MV-4-11 (cell line): Measurements from ENCODE around the gene SPAG4.
A peak's percentile ranks its signal among the peaks of the same experiment; 100 is the strongest.

Source experiments
- DNase-seq: peaks from one replicate; lab custom pipeline; 2025; lab: John Stamatoyannopoulos, UW

Gene SPAG4

DNA sequence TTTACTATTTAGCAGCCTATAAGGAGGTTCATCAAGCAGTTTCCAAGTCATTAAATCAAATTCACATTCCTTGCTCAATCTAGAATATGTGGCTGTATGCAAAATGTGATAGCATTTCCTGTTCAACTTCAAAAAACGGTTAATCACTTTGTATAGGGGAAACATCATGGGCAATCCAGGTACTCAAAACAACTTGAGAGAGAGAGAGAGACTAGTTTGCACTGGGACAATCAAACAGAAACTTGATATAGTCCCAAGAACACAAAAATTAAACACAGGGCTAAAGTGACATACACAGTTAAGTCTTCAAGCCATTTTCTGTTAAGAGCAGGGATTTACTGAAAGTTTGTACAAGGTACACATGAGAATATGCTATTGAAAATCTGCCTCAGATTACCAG lies 41.6 kb downstream of the SPAG4 start:
- no peak for DNase-seq

DNA sequence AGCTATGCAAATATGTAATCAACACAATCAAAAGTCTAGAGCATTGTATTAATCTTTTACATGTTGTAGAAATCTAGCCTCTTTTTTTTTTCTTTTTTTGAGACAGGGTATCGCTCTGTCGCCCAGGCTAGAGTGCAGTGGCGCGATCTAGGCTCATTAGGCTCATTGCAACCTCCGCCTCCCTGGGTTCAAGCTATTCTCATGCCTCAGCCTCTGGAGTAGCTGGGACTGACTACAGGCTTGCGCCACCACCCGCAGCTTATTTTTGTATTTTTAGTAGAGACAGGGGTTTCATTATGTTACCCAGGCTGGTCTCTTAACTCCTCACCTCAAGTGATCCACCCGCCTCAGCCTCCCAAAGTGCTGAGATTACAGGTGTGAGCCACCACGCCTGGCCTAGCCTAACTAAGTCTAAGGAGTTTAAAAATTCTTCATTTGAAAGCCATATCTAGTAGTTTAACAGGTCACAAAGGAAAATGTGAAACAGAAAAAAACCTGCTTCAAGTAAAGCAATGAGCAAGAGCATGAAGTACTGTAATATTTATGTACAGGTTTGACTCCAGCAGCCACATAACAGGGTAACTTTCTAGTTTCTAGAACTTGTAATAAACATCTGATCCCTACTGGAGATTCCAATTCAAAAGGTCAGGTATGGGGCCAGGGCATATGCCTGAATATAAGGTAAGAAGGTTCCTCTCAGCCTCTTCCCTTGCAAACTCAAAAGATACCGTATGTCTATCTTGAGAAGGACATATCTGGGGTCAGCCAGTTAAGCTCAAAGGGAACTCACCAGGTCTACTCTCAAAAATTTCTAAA lies 44.7 kb downstream of the SPAG4 start:
- no peak for DNase-seq

DNA sequence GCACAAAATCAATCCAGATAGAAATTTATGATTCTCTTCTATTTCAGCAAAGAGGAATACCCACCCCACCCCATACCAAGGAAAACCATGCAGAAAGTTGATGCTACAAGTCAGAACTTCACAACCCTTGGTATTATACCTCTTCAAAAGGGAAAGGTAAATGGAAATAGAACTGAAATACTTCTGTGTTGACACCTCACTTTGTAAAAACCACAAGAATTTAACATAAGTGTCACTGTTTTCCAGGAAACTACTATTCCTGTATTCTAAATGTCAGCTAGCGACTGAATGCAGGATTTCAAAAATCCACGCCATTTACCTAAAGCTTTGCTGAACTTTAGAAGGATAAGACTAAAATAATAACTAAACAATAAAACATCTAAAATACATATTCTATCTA lies 45.4 kb downstream of the SPAG4 start:
- no peak for DNase-seq

DNA sequence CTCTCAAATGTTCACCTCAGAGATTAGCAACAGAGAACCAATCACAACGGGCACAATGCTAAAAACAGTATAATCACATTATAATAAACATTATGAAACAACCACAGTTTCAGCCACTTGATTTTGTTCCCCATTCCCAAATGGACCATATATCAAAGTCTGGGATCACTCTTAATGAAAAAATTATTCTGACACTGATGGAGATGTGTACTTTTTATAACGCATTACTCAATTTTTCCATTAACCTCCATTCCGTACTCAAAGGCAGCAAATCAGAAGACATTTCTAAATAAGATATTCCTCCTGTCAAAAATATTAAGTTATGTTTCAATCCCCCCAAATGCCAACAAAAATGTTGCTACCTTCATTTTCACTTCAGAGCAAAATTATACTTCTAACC lies 46.3 kb downstream of the SPAG4 start:
- no peak for DNase-seq

DNA sequence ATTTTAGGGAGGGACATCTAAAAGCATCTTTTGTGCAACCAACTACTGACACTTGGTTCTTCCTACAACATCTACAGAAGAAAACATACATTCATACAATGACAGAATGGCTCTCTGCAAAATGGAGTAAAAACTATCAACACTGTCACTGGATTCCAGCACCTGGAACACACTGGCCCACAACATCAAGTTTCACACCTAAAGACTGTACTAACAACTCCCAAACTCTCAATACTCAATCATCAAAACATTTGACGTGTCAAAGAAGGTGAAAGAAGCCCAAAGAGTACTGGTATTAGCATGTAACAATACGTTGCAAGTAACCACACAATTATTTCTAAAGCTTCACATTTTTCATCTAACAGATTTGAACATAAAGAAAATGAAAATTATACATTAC lies 46.9 kb downstream of the SPAG4 start:
- DNase-seq: no peak

DNA sequence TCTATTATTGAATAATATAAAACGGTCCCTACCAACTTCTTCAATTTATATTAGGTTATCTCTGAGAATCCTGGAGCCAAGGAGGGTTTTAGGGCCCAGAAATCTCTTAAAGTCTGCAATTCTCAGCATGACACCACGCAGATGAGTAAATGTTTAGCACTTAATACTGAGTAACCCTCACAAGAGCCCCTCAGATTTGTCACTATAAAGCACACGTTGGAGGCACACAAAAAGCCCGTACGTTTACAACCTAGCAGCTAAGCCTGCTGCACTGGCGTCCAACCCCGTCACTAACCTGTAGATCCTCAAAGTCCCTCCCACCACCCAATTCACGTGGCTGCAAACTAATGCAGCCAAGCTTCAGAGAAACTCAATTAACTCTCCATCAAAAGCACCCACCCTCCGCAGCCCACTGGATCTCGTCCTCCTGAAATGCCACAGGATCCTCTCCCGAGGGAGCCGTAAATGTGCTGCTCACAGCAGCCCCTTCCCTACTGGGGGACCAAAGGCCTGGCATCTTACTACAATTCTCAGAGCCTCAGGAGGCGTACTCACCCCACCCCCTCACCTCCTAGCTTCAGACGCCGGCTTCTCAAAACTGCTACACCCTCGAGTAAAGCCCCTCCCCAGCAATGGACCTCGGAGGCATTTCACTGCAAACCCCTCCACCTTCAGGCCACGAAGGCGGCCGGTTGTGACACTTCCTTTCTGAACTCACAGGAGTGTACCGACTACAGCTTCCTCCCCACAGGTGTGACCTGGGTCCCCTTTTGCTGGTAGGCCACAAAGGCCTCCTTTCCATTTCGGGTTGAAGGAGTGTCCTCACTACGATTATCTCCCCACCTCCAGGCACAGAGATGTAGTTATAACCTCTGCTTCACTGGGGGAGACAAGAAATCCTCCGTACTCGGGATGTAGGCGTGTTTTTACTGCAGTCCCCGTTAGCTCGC lies 48.2 kb downstream of the SPAG4 start:
- DNase-seq: no peak

DNA sequence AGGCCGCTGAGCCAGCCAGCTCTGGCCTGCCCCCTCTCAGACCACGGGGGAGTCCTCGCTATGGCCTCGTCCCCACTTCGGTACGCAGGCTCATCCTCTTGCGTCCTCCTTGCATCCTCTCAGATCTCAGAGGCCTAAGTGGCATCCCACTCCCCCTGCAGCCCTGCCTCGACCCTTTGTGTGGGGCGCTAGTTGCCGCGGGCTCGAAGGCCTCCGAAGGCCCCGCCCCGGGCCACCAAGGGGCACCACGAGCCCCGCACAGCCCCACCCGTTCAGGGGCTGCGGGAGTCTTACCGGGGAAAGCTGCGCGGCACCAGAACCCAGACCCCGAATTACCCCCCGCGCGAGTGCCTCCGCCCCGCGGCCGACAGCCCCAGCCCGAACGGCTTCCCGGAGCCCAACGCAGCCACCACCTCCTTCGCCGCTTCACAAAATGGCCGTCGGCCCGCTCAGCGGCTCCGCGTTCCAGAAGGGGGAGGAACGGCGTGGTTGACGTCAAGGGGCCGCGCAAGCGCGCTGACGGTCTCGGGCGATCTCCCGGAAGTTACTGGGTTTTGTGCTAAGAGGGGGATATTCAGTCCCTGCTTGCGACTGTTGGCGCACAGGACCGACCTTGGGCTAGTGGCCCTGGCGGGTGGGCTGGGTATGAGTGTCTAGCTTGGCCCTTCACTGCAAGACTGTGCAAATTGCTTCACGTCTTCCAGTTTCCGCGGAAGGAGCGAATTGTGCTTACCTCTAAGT lies 49.0 kb downstream of the SPAG4 start, which contains the start of the genes CPNE1 and RBM12:
Gene CPNE1, minus strand, starts transcription at position 435 of the 741 bp plus-strand sequence. CDS start 31,977 bp downstream, outside the sequence.
Gene RBM12, minus strand, starts transcription at position 435 of the 741 bp plus-strand sequence. CDS start 9,578 bp downstream, outside the sequence.
- DNase-seq: peak; percentile 88

DNA sequence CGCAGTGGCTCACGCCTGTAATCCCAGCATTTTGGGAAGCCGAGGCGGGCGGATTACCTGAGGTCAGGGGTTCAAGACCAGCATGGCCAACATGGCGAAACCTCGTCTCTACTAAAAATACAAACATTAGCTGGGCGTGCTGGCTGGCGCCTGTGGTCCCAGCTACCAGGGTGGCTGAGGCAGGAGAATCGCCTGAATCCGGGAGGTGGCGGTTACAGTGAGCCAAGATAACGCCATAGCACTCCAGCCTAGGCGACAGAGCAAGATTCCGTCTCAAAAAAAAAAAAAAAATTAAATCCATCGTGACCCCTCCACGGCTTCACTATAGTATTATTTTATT lies 50.3 kb downstream of the SPAG4 start:
- DNase-seq: no peak

DNA sequence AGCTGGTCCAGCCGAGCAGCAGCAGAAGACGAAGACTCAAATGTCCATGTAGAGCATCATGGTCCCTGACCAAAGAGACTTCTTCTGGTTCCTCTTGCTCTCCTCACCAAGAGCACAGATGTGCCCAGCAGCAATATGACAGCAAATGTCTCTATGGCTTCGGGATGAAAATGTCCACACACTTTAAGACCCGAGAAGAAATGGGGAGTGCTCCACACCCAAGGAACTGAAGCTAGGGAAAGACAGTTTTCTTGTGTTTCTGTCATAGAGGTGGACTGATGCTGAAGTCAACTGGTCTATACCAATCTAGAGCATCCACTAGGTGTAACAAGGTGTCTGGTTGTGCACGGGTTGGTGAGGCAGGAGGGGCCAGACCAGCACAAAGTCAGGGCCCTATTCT lies 53.6 kb downstream of the SPAG4 start:
- DNase-seq: no peak

DNA sequence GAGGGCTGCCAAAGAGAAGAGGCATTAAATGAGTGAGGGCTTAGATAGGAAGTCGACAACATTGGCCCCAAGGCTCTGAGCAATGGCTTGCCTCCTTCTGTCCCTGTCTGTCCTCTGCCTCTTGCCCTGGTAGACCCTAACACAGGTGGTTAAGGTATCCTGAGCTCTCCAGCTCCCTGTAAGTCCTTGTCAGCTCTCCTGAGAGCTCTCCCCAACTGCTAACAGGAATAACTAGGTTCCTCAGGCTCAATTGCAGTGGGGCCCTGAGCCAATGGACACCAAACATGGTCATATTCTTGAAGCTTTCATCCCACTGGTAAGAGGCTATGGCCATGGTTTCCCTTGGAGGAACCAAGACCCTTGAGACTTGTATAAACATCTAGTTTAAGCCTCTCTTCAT lies 54.1 kb downstream of the SPAG4 start:
- DNase-seq: no peak
